SU-DHL-6 (cell line): ENCODE measurements around the gene STRBP.

Experiments used
- H2AFZ ChIP-seq: fragments of 200-600 bp; sonication (generic); 2 replicates; pipeline ENCODE4 v1.6.1; 2014; ENCODE audit warnings: low read depth, mild to moderate bottlenecking, moderate library complexity, mixed read lengths, antibody characterized with exemption, low read length; ENCODE audit not compliant: severe bottlenecking
- H3F3A ChIP-seq: fragments of 200-600 bp; shearing (Covaris generic); 2 replicates; pipeline ENCODE4 v1.6.0; 2016; ENCODE audit warnings: antibody characterized with exemption, mild to moderate bottlenecking; ENCODE audit not compliant: insufficient read depth
- H3K27ac ChIP-seq: fragments of 200-600 bp; sonication (generic); 2 replicates; pipeline ENCODE4 v1.5.1; 2016; ENCODE audit warnings: low read depth, mild to moderate bottlenecking, low read length, moderate library complexity, mixed read lengths
- H3K27me3 ChIP-seq: fragments of 200-600 bp; sonication (generic), shearing (Covaris generic); 2 replicates; pipeline ENCODE4 v1.6.0; 2014; ENCODE audit warnings: mild to moderate bottlenecking, low read length
- H3K36me3 ChIP-seq: fragments of 200-600 bp; sonication (generic); 2 replicates; pipeline ENCODE4 v1.6.1; 2014; ENCODE audit warnings: mild to moderate bottlenecking, low read length, mixed read lengths
- H3K4me2 ChIP-seq: fragments of 300-600, 200-600 bp; shearing (Covaris generic), sonication (generic); 2 replicates; pipeline ENCODE4 v1.6.0; 2014; ENCODE audit warnings: low read length, low read depth, mild to moderate bottlenecking; ENCODE audit not compliant: poor library complexity, severe bottlenecking
- H3K4me3 ChIP-seq: fragments of 200-600 bp; sonication (generic); 2 replicates; pipeline ENCODE4 v1.5.1; 2014; ENCODE audit warnings: antibody characterized with exemption, low read length, mild to moderate bottlenecking, mixed read lengths; ENCODE audit not compliant: insufficient read depth, poor library complexity, severe bottlenecking
- H3K79me2 ChIP-seq: fragments of 200-600 bp; sonication (generic); 2 replicates; pipeline ENCODE4 v1.6.1; 2014; ENCODE audit warnings: mild to moderate bottlenecking, low read length, moderate library complexity; ENCODE audit not compliant: insufficient read depth
- H3K9ac ChIP-seq: fragments of 200-600 bp; sonication (generic); 2 replicates; pipeline ENCODE4 v1.7.0; 2014; ENCODE audit warnings: mild to moderate bottlenecking, low read length
- H3K9me2 ChIP-seq: fragments of 200-600 bp; sonication (generic); replicated peaks from 2 replicates; pipeline ENCODE4 v1.6.1; 2014; ENCODE audit warnings: low read length; ENCODE audit not compliant: insufficient read depth
- H3K9me3 ChIP-seq: fragments of 200-600 bp; sonication (generic); 2 replicates; pipeline ENCODE4 v1.6.1; 2014; ENCODE audit warnings: low read length, mixed read lengths; ENCODE audit not compliant: insufficient read depth
- H4K20me1 ChIP-seq: fragments of 200-600 bp; sonication (generic); 2 replicates; pipeline ENCODE4 v1.6.1; 2014; ENCODE audit warnings: low read depth, mild to moderate bottlenecking, antibody characterized with exemption, low read length, moderate library complexity, mixed read lengths
- EZH2phosphoT487 ChIP-seq: fragments of 200-600 bp; sonication (generic), shearing (Covaris generic); conservative IDR thresholded peaks from 2 replicates; pipeline ENCODE4 v1.6.1; 2018; ENCODE audit warnings: mild to moderate bottlenecking, antibody characterized with exemption, low read length, moderate library complexity, mixed read lengths
- TF ChIP-seq, protein P1 (sequence below): fragments of 200-600 bp; sonication (generic); IDR thresholded peaks from one replicate; pipeline ENCODE4 v1.5.1; 2017; ENCODE audit warnings: antibody characterized with exemption, mild to moderate bottlenecking, low read length, moderate library complexity; ENCODE audit not compliant: insufficient read depth, poor library complexity, severe bottlenecking

Gene STRBP

GRCh38 chr9:123128591-123128990 lies 139.8 kb downstream of the STRBP start:
- Histone ChIP-seq H3K36me3 (peaks cover 65% of the 10 kb centered on the region; the same call in 1 of the 2 replicates), H3K79me2 (peaks cover 9% of the 10 kb centered on the region; the same call in 1 of the 2 replicates)

DNA sequence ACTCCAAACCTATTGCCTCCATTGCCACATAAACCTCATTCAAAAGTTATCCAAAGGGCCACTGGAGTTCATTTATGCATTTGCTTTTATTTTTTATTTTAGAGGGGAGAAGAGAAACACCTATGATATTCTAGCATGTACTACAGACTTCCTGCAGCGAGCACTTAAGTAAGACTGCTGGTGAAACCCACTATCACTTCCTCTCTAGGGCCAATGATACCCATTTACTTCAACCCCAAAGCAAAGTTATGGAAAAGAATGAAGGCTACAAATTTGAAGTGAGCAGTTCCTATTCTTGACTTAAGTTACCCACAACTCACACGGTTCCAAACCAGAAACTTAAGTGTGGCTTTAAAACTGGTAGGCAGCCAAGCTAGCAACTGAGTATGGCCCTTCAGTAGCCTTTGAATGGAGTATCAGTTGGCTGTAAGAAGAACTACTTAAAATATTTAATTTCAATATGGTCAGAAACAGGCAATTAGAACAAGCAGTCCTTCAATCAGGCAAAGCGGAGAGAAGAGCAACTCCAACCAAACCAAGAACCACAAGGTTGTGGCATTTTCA lies 140.8 kb downstream of the STRBP start:
- H4K20me1 ChIP-seq = no peaks in the 10 kb centered on the region
- TF ChIP-seq, protein P1, sequence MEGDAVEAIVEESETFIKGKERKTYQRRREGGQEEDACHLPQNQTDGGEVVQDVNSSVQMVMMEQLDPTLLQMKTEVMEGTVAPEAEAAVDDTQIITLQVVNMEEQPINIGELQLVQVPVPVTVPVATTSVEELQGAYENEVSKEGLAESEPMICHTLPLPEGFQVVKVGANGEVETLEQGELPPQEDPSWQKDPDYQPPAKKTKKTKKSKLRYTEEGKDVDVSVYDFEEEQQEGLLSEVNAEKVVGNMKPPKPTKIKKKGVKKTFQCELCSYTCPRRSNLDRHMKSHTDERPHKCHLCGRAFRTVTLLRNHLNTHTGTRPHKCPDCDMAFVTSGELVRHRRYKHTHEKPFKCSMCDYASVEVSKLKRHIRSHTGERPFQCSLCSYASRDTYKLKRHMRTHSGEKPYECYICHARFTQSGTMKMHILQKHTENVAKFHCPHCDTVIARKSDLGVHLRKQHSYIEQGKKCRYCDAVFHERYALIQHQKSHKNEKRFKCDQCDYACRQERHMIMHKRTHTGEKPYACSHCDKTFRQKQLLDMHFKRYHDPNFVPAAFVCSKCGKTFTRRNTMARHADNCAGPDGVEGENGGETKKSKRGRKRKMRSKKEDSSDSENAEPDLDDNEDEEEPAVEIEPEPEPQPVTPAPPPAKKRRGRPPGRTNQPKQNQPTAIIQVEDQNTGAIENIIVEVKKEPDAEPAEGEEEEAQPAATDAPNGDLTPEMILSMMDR = no peak
- no peak for TF ChIP-seq EZH2phosphoT487
- peaks cover 67% of the 10 kb centered on the region; the same call in 1 of the 2 replicates for H3K36me3 ChIP-seq
- H2AFZ ChIP-seq = no peak overlapping the region
- H3K9ac ChIP-seq = no peak overlapping the region
- no peak overlapping the region for H3K4me3 ChIP-seq
- no peaks in the 10 kb centered on the region for H3K27me3 ChIP-seq
- 0 out of 2 replicates have a peak, but pooled peaks cover 3% of the 10 kb centered on the region for H3F3A ChIP-seq
- H3K4me2 ChIP-seq = no peak overlapping the region
- no peaks in the 10 kb centered on the region for H3K9me2 ChIP-seq
- peaks cover 9% of the 10 kb centered on the region; the same call in 1 of the 2 replicates for H3K79me2 ChIP-seq
- H3K9me3 ChIP-seq = no peaks in the 10 kb centered on the region
- H3K27ac ChIP-seq = no peak overlapping the region; the same call in 1 of the 2 replicates

More at GRCh38 chr9:123128591-123128990, 139.8 kb downstream of the STRBP start:
- no peaks in the 10 kb centered on the region for H3K9me2 ChIP-seq
- H3K4me3 ChIP-seq = no peak overlapping the region
- no peak overlapping the region for H3K4me2 ChIP-seq
- no peak overlapping the region for H2AFZ ChIP-seq
- TF ChIP-seq, protein P1 = no peak
- no peak for TF ChIP-seq EZH2phosphoT487
- H3K9ac ChIP-seq = no peak overlapping the region
- H4K20me1 ChIP-seq = no peaks in the 10 kb centered on the region
- 0 out of 2 replicates have a peak, but pooled peaks cover 3% of the 10 kb centered on the region for H3F3A ChIP-seq
- no peak overlapping the region for H3K27ac ChIP-seq
- H3K9me3 ChIP-seq = no peaks in the 10 kb centered on the region
- H3K27me3 ChIP-seq = no peaks in the 10 kb centered on the region

- Histone ChIP-seq H3K36me3 (peaks cover 31% of the 10 kb centered on the region; the same call in 1 of the 2 replicates), H3K9me2 (no peaks in the 10 kb centered on the region), H3K9ac (no peak overlapping the region), H3K79me2 (peaks cover 5% of the 10 kb centered on the region; the same call in 1 of the 2 replicates), H3K4me2 (no peak overlapping the region), H4K20me1 (no peaks in the 10 kb centered on the region), H3F3A (no peaks in the 10 kb centered on the region), H3K4me3 (no peak overlapping the region), H3K27me3 (no peaks in the 10 kb centered on the region), H3K27ac (no peak overlapping the region), H3K9me3 (no peaks in the 10 kb centered on the region), H2AFZ (no peak overlapping the region)
- TF ChIP-seq EZH2phosphoT487 = no peak
- TF ChIP-seq, protein P1 = no peak
Measured at GRCh38 chr9:123121457-123121856, 146.9 kb downstream of the STRBP start.
